Bladder microvascular endothelial cell (primary cell): ENCODE measurements around the gene LGR6. TPM values are rescaled to one million over a fixed set of nuclear protein-coding genes. Genes with fewer than 3 reads are reported as not detected.

Experiments used
- total RNA-seq: library from RNA; depleted of rRNA; stranded (reverse); fragments of >200 nt; gene quantifications from 2 replicates; pipeline ENCODE4 v1.2.3, GENCODE V29; 2014

Gene LGR6
- total RNA-seq = not detected in 2 replicates

GRCh38 chr1:202193614-202194327 is at the start of gene LGR6:
LGR6 (plus strand) TSS chr1:202193799; CDS start chr1:202193990, 191 bp downstream.

GRCh38 chr1:202144402-202145067 is 49.1 kb upstream of the LGR6 start, which contains the start of gene ARL8A:
ARL8A (minus strand) TSS chr1:202144737; CDS start chr1:202144572, 165 bp downstream.

GRCh38 chr1:202160377-202160940 is 33.1 kb upstream of the LGR6 start, which contains the start of gene PTPN7:
PTPN7 (minus strand) TSS chr1:202160602; CDS start chr1:202159402, 1,200 bp downstream.

GRCh38 chr1:202348509-202349205 is 155.1 kb downstream of the LGR6 start, which contains the start of gene PPP1R12B:
PPP1R12B (plus strand) TSS chr1:202348699; CDS start chr1:202348852, 153 bp downstream.

Other genes with a start within 250 kb of the LGR6 start
- gene LMOD1, start 247.3 kb upstream of the LGR6 start, total RNA-seq = under 0.01 and 0.32 TPM in 2 replicates
- 50.3 and 66.6 TPM in 2 replicates for gene TIMM17A, start 238.3 kb upstream of the LGR6 start, total RNA-seq
- 33.0 and 41.5 TPM in 2 replicates for gene RNPEP, start 211.2 kb upstream of the LGR6 start, total RNA-seq
- gene ELF3, start 183.2 kb upstream of the LGR6 start, total RNA-seq = under 0.01 and 0.13 TPM in 2 replicates
- not detected in 2 replicates for gene GPR37L1, start 70.9 kb upstream of the LGR6 start, total RNA-seq
- gene ARL8A, start 49.1 kb upstream of the LGR6 start, total RNA-seq = 15.9 and 29.1 TPM in 2 replicates
- 0.13 and 0.49 TPM in 2 replicates for gene PTPN7, start 33.2 kb upstream of the LGR6 start, total RNA-seq
- gene UBE2T, start 148.1 kb downstream of the LGR6 start, total RNA-seq = 13.1 and 25.7 TPM in 2 replicates
- 4.9 and 17.5 TPM in 2 replicates for gene PPP1R12B, start 154.9 kb downstream of the LGR6 start, total RNA-seq